NOMO-1 (cell line): ENCODE results near the gene LIN37.
"Not testable (repeated sequence)": the region's sequence is repeated elsewhere in the genome, so short reads cannot be mapped to it uniquely, and the experiment has no call there.

Source experiments
- DNase-seq, 2 experiments: peaks; one replicate each; lab custom pipeline; 2025; ENCODE audit not compliant: unreplicated experiment in 2 of 2; lab: John Stamatoyannopoulos, UW

LIN37 gene

GRCh38 chr19:35719402-35720162 is 28.8 kb upstream of the LIN37 start:
- no peak for DNase-seq

- no peak for DNase-seq
Measured at GRCh38 chr19:35720163-35720524, 28.2 kb upstream of the LIN37 start.

- no peak for DNase-seq
Measured at GRCh38 chr19:35720648-35721047, 27.7 kb upstream of the LIN37 start.

- no peak for DNase-seq
Measured at GRCh38 chr19:35721374-35721773, 27.0 kb upstream of the LIN37 start.

- DNase-seq: no peak
Measured at GRCh38 chr19:35722461-35722860, 25.9 kb upstream of the LIN37 start.

- DNase-seq: no peak
Measured at GRCh38 chr19:35722897-35723296, 25.5 kb upstream of the LIN37 start.

GRCh38 chr19:35723671-35724070 is 24.7 kb upstream of the LIN37 start:
- DNase-seq: no peak

- DNase-seq: not testable (repeated sequence)
Measured at GRCh38 chr19:35724132-35724531, 24.2 kb upstream of the LIN37 start.

- DNase-seq: no peak
Measured at GRCh38 chr19:35724560-35724959, 23.8 kb upstream of the LIN37 start.

- DNase-seq: no peak
Measured at GRCh38 chr19:35725216-35725861, 23.0 kb upstream of the LIN37 start.

GRCh38 chr19:35727053-35727955 is 21.1 kb upstream of the LIN37 start:
- DNase-seq: no peak

- DNase-seq: no peak
Measured at GRCh38 chr19:35727956-35728706, 20.2 kb upstream of the LIN37 start.

- no peak for DNase-seq
Measured at GRCh38 chr19:35729021-35729420, 19.4 kb upstream of the LIN37 start.

GRCh38 chr19:35729763-35730162 is 18.6 kb upstream of the LIN37 start:
- no peak for DNase-seq

- no peak for DNase-seq
Measured at GRCh38 chr19:35730326-35730725, 18.1 kb upstream of the LIN37 start.

GRCh38 chr19:35731353-35731752 is 17.0 kb upstream of the LIN37 start:
- no peak for DNase-seq

- DNase-seq: no peak
Measured at GRCh38 chr19:35731779-35732405, 16.5 kb upstream of the LIN37 start.

- no peak for DNase-seq
Measured at GRCh38 chr19:35732540-35733179, 15.7 kb upstream of the LIN37 start.

- DNase-seq: no peak
Measured at GRCh38 chr19:35733180-35734125, 14.9 kb upstream of the LIN37 start.
